Measurements from ENCODE around the gene RELB. TPM values are rescaled to one million over a fixed set of nuclear protein-coding genes. Genes with fewer than 3 reads are reported as not detected.
"Not testable (repeated sequence)": the region's sequence is repeated elsewhere in the genome, so short reads cannot be mapped to it uniquely, and the experiment has no call there.

RELB gene
- total RNA-seq, 1 experiment from 2014 or later = 4.0 TPM

GRCh38 chr19:44993926-44994537 lies 7.2 kb upstream of the RELB start:
- Histone ChIP-seq H3K27ac (no peak overlapping the region), H3K4me1 (no peaks in the 10 kb centered on the region), H3K36me3 (no peaks in the 10 kb centered on the region)

GRCh38 chr19:44998025-44998424 lies 3.2 kb upstream of the RELB start:
- no peaks in the 10 kb centered on the region for H3K36me3 ChIP-seq
- no peak for DNase-seq
- no peaks in the 10 kb centered on the region for H3K27me3 ChIP-seq
- no peaks in the 10 kb centered on the region for H3K9me3 ChIP-seq (replicated peaks)
- no peak overlapping the region for H3K4me3 ChIP-seq
- peaks cover 3% of the 10 kb centered on the region for H3K4me1 ChIP-seq
- H3K27ac ChIP-seq = no peak overlapping the region

More at GRCh38 chr19:44993926-44994537, 7.2 kb upstream of the RELB start:
- H3K4me3 ChIP-seq = no peak overlapping the region
- no peaks in the 10 kb centered on the region for H3K27me3 ChIP-seq
- DNase-seq = no peak
- H3K9me3 ChIP-seq (replicated peaks) = no peaks in the 10 kb centered on the region

- DNase-seq; H3K27ac ChIP-seq; H3K36me3 ChIP-seq; H3K27me3 ChIP-seq; H3K9me3 ChIP-seq (replicated peaks); H3K4me1 ChIP-seq; H3K4me3 ChIP-seq: not testable (repeated sequence)
Observed at GRCh38 chr19:44999131-44999925, 1.9 kb upstream of the RELB start.

GRCh38 chr19:45000665-45001064 lies 599 bp upstream of the RELB start:
- not testable (repeated sequence) for H3K4me1 ChIP-seq; DNase-seq; H3K36me3 ChIP-seq; H3K9me3 ChIP-seq (replicated peaks); H3K27me3 ChIP-seq; H3K27ac ChIP-seq
- peak overlapping the region; percentile 84 for H3K4me3 ChIP-seq

- no peak overlapping the region for H3K27ac ChIP-seq
- no peaks in the 10 kb centered on the region for H3K27me3 ChIP-seq
- DNase-seq = no peak
- no peaks in the 10 kb centered on the region for H3K36me3 ChIP-seq
- no peak overlapping the region for H3K4me3 ChIP-seq
- H3K4me1 ChIP-seq = peaks cover 3% of the 10 kb centered on the region
- H3K9me3 ChIP-seq (replicated peaks) = no peaks in the 10 kb centered on the region
Observed at GRCh38 chr19:45003485-45003884, 2.2 kb downstream of the RELB start.

GRCh38 chr19:45005787-45006186 lies 4.5 kb downstream of the RELB start:
- Histone ChIP-seq H3K4me3 (no peak overlapping the region), H3K27ac (no peak overlapping the region), H3K9me3 (replicated peaks) (no peaks in the 10 kb centered on the region), H3K36me3 (no peaks in the 10 kb centered on the region), H3K4me1 (peaks cover 3% of the 10 kb centered on the region), H3K27me3 (no peaks in the 10 kb centered on the region)
- no peak for DNase-seq

GRCh38 chr19:45008552-45008951 lies 7.3 kb downstream of the RELB start:
- Histone ChIP-seq H3K4me3 (no peak overlapping the region), H3K4me1 (no peaks in the 10 kb centered on the region), H3K36me3 (no peaks in the 10 kb centered on the region), H3K27ac (no peak overlapping the region), H3K9me3 (replicated peaks) (no peaks in the 10 kb centered on the region), H3K27me3 (no peaks in the 10 kb centered on the region)
- no peak for DNase-seq

GRCh38 chr19:45009625-45010255 lies 8.5 kb downstream of the RELB start:
- Histone ChIP-seq H3K4me1 (no peaks in the 10 kb centered on the region), H3K27ac (no peak overlapping the region), H3K27me3 (no peaks in the 10 kb centered on the region), H3K4me3 (no peak overlapping the region), H3K36me3 (no peaks in the 10 kb centered on the region), H3K9me3 (replicated peaks) (no peaks in the 10 kb centered on the region)
- no peak for DNase-seq

- no peak for DNase-seq
- H3K27me3 ChIP-seq = no peaks in the 10 kb centered on the region
- no peaks in the 10 kb centered on the region for H3K9me3 ChIP-seq (replicated peaks)
- no peaks in the 10 kb centered on the region for H3K4me1 ChIP-seq
- no peak overlapping the region for H3K4me3 ChIP-seq
- H3K36me3 ChIP-seq = no peaks in the 10 kb centered on the region
- H3K27ac ChIP-seq = no peak overlapping the region
Observed at GRCh38 chr19:45010306-45010705, 9.0 kb downstream of the RELB start.

- Histone ChIP-seq H3K4me3 (no peak overlapping the region), H3K4me1 (no peaks in the 10 kb centered on the region), H3K27me3 (no peaks in the 10 kb centered on the region), H3K36me3 (no peaks in the 10 kb centered on the region), H3K9me3 (replicated peaks) (no peaks in the 10 kb centered on the region), H3K27ac (no peak overlapping the region)
- DNase-seq = no peak
Observed at GRCh38 chr19:45011959-45012358, 10.7 kb downstream of the RELB start.

GRCh38 chr19:45016388-45017314 lies 15.4 kb downstream of the RELB start:
- Histone ChIP-seq H3K27me3 (no peaks in the 10 kb centered on the region), H3K36me3 (no peaks in the 10 kb centered on the region), H3K9me3 (replicated peaks) (no peaks in the 10 kb centered on the region), H3K27ac (no peak overlapping the region), H3K4me1 (no peaks in the 10 kb centered on the region), H3K4me3 (no peak overlapping the region)
- peak; percentile 73 to 88 for DNase-seq

GRCh38 chr19:45019187-45019586 lies 17.9 kb downstream of the RELB start:
- DNase-seq = no peak
- Histone ChIP-seq H3K4me3 (no peak overlapping the region), H3K27ac (no peak overlapping the region), H3K4me1 (no peaks in the 10 kb centered on the region), H3K27me3 (no peaks in the 10 kb centered on the region), H3K36me3 (no peaks in the 10 kb centered on the region), H3K9me3 (replicated peaks) (no peaks in the 10 kb centered on the region)

GRCh38 chr19:45020071-45020470 lies 18.8 kb downstream of the RELB start:
- DNase-seq = no peak
- no peaks in the 10 kb centered on the region for H3K9me3 ChIP-seq (replicated peaks)
- H3K27ac ChIP-seq = no peak overlapping the region
- no peaks in the 10 kb centered on the region for H3K36me3 ChIP-seq
- H3K4me3 ChIP-seq = no peak overlapping the region
- H3K4me1 ChIP-seq = no peaks in the 10 kb centered on the region
- H3K27me3 ChIP-seq = no peaks in the 10 kb centered on the region

GRCh38 chr19:45021971-45022370 lies 20.7 kb downstream of the RELB start:
- no peaks in the 10 kb centered on the region for H3K36me3 ChIP-seq
- H3K9me3 ChIP-seq (replicated peaks) = no peaks in the 10 kb centered on the region
- no peaks in the 10 kb centered on the region for H3K4me1 ChIP-seq
- no peak overlapping the region for H3K4me3 ChIP-seq
- no peak overlapping the region for H3K27ac ChIP-seq
- no peaks in the 10 kb centered on the region for H3K27me3 ChIP-seq
- no peak for DNase-seq

- H3K9me3 ChIP-seq (replicated peaks) = no peaks in the 10 kb centered on the region
- H3K36me3 ChIP-seq = no peaks in the 10 kb centered on the region
- no peak overlapping the region for H3K4me3 ChIP-seq
- H3K4me1 ChIP-seq = no peaks in the 10 kb centered on the region
- DNase-seq = no peak
- no peak overlapping the region for H3K27ac ChIP-seq
- no peaks in the 10 kb centered on the region for H3K27me3 ChIP-seq
Observed at GRCh38 chr19:45023048-45023447, 21.8 kb downstream of the RELB start.

Measured in SJCRH30 (cell line).